Measurements from ENCODE around the gene SRC. TPM values are rescaled to one million over a fixed set of nuclear protein-coding genes. Genes with fewer than 3 reads are reported as not detected.

The SRC gene
- total RNA-seq, 1 donor from 2014 or later: 48.6 TPM

DNA sequence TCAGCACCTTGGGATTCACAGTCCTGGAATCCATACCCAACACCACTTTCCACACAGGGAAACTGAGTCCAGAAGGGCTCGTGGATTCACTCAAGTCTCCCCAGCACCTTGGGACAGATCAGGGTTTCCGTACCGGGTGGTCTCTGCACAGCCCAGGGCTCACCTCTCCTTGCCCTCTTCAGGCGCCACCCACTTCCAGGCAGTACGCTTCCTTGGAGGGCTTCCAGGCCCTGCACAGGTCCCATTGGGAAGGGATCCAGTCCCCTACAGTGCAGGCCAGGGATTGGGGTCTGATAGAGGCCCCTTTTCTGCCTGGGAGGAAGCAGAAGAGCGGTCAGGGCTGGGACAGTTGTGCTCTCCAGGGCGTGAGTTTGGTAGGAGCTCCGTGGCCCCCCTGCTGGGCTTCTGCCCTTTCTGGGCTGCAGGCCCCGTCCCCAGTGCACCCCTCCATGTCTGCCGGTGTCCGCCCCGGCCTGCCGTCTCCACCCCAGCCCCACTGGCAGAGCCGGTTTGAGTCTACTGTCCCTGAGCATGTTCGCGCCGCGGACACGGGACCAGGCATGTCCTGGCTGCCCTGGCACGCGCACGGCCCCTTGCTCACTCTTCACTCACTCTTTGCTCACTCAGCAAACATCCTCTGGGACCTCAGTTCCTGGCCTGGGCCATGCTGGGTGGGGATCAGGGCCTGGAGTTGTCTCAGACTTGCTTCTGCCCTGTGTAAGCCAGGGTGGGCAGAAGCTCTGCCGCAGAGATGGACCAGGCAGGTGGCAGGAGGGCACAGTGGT, 12.6 kb downstream of the SRC start:
- no peaks in the 10 kb centered on the region for H3K36me3 ChIP-seq
- H3K9me3 ChIP-seq: no peaks in the 10 kb centered on the region
- no peak overlapping the region for H3K4me3 ChIP-seq
- intact Hi-C loops (cut with DNase I): no loop called here
- no peak for DNase-seq (ENCODE audit: extremely low spot score in 2 of 2)
- peaks cover 70% of the 10 kb centered on the region for H3K4me1 ChIP-seq
- no peak for TF ChIP-seq POLR2A (IDR thresholded peaks at IDR 0.05)
- TF ChIP-seq, protein P1, sequence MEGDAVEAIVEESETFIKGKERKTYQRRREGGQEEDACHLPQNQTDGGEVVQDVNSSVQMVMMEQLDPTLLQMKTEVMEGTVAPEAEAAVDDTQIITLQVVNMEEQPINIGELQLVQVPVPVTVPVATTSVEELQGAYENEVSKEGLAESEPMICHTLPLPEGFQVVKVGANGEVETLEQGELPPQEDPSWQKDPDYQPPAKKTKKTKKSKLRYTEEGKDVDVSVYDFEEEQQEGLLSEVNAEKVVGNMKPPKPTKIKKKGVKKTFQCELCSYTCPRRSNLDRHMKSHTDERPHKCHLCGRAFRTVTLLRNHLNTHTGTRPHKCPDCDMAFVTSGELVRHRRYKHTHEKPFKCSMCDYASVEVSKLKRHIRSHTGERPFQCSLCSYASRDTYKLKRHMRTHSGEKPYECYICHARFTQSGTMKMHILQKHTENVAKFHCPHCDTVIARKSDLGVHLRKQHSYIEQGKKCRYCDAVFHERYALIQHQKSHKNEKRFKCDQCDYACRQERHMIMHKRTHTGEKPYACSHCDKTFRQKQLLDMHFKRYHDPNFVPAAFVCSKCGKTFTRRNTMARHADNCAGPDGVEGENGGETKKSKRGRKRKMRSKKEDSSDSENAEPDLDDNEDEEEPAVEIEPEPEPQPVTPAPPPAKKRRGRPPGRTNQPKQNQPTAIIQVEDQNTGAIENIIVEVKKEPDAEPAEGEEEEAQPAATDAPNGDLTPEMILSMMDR (IDR thresholded peaks at IDR 0.05): no peak
- TF ChIP-seq POLR2AphosphoS5 (IDR thresholded peaks at IDR 0.05; ENCODE audit: insufficient read depth in 1 of 2, low read depth in 1 of 2): peak; percentile 37 to 80
- peak overlapping the region; percentile 59 for H3K27ac ChIP-seq
- H3K27me3 ChIP-seq: no peaks in the 10 kb centered on the region

DNA sequence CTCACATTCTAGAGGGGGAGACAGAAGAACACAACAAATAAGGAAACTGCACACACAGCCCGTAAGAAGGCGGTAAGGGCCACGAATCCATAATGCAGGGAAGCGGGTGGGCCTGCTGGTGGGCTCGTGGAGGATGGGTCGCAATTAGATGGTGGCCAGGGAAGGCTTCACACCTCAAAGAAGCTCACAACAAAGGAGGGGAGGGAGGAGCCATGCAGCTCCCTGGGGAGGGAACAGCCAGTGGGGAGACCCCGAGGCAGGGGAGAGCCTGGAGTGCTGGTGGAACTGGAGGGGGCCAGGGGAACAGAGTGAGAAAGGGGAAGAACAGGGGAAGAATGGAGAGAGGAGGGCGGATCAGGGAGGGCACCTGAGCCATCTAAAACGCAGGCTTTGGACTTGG, 13.4 kb downstream of the SRC start:
- TF ChIP-seq, protein P1 (IDR thresholded peaks at IDR 0.05): no peak
- TF ChIP-seq POLR2A (IDR thresholded peaks at IDR 0.05) (no peak), POLR2AphosphoS5 (IDR thresholded peaks at IDR 0.05; ENCODE audit: insufficient read depth in 1 of 2, low read depth in 1 of 2) (no peak)
- Histone ChIP-seq H3K36me3 (no peaks in the 10 kb centered on the region), H3K4me3 (no peak overlapping the region), H3K27me3 (no peaks in the 10 kb centered on the region), H3K9me3 (no peaks in the 10 kb centered on the region), H3K4me1 (peaks cover 62% of the 10 kb centered on the region), H3K27ac (peak overlapping the region; percentile 59)
- DNase-seq (ENCODE audit: extremely low spot score in 2 of 2): no peak
- intact Hi-C loops (cut with DNase I): no loop called here

DNA sequence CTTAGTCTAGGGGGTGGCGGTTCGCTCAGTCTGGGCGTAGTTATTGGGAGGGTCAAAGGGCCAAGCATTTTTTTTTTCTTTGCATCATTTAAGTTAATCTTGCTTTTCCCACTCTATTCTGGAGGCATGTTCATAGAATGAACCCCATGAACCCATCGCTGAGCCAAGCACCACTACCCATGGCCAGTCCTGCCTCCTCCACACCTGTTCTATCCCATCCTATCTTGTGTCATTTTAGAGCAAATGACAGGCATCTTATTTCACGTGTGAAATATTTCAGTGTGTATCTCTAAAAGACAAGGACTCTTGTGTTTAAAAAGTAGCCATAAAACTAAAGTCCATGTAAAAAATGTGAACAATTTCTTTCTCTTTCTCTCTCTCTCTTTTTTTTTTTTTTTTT, 13.9 kb downstream of the SRC start:
- H3K27me3 ChIP-seq: no peaks in the 10 kb centered on the region
- no peak for DNase-seq (ENCODE audit: extremely low spot score in 2 of 2)
- H3K4me3 ChIP-seq: no peak overlapping the region
- peak overlapping the region; percentile 59 for H3K27ac ChIP-seq
- intact Hi-C loops (cut with DNase I): no loop called here
- H3K4me1 ChIP-seq: peaks cover 57% of the 10 kb centered on the region
- TF ChIP-seq POLR2AphosphoS5 (IDR thresholded peaks at IDR 0.05; ENCODE audit: insufficient read depth in 1 of 2, low read depth in 1 of 2) (no peak), POLR2A (IDR thresholded peaks at IDR 0.05) (no peak)
- TF ChIP-seq, protein P1 (IDR thresholded peaks at IDR 0.05): no peak
- no peaks in the 10 kb centered on the region for H3K9me3 ChIP-seq
- H3K36me3 ChIP-seq: no peaks in the 10 kb centered on the region

DNA sequence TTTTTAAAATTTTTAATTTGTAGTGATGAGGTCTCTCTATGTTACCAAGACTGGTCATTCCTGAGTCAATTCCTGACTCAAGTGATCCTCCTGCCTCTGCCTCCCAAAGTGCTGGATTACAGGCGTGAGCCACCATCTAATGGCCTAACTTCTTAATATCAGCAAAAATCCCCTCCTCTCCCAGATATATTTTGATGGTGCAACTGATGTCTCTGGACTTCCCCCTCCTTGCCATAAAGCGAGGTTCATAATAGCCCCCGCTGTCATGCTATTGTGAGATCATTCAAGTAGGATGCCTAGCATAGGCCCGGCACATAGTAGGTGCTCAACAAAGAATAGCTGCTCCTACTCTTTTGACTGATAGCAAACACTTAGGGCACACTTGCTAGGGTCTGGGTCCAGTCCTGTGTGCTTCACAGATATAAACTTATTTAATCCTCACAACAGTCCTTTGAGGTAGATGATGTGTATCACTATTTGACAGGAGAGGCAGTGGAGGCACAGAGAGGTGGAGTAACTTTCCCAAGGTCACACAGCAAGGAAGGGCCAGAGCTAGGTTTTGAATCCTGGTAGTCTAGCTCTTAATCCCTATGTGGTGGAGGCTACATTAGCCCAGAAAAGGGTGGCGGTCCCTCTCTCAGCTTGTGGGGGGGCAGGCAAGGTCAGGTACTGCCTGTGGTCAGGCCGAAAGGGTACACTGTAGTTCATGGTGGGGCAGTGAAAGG, 14.6 kb downstream of the SRC start:
- H3K27ac ChIP-seq: no peak overlapping the region
- no peak for DNase-seq (ENCODE audit: extremely low spot score in 2 of 2)

More for the DNA sequence above, 14.6 kb downstream of the SRC start:
- no peak overlapping the region for H3K4me3 ChIP-seq
- TF ChIP-seq, protein P1 (IDR thresholded peaks at IDR 0.05): no peak
- TF ChIP-seq POLR2A (IDR thresholded peaks at IDR 0.05) (no peak), POLR2AphosphoS5 (IDR thresholded peaks at IDR 0.05; ENCODE audit: insufficient read depth in 1 of 2, low read depth in 1 of 2) (no peak)
- H3K4me1 ChIP-seq: peaks cover 50% of the 10 kb centered on the region
- no peaks in the 10 kb centered on the region for H3K27me3 ChIP-seq
- no peaks in the 10 kb centered on the region for H3K9me3 ChIP-seq
- peaks cover 0 to 3% of the 10 kb centered on the region in 2 donors for H3K36me3 ChIP-seq
- intact Hi-C loops (cut with DNase I): no loop called here
